Panc1 (cell line): ENCODE results near the gene DYRK3.

ENCODE experiments used
- POLR2AphosphoS5 ChIP-seq: IDR thresholded peaks from 2 replicates; pipeline ENCODE4 v1.6.1; 2012; ENCODE audit warnings: mild to moderate bottlenecking, low read depth, low read length, moderate library complexity
- TF ChIP-seq, protein P1 (sequence below): fragments of 450-650 bp; IDR thresholded peaks from 2 replicates; pipeline ENCODE4 v1.5.1; 2017; ENCODE audit warnings: mild to moderate bottlenecking
- TF ChIP-seq, protein P2 (sequence below), 2 experiments: IDR thresholded peaks; 2 replicates each; pipeline ENCODE4 v1.6.1; 2011 to 2012; ENCODE audit warnings: low read depth in 2 of 2, control low read depth in 1 of 2, low read length in 1 of 2, mild to moderate bottlenecking in 1 of 2, moderate library complexity in 1 of 2; ENCODE audit not compliant: insufficient read depth in 1 of 2

DNA sequence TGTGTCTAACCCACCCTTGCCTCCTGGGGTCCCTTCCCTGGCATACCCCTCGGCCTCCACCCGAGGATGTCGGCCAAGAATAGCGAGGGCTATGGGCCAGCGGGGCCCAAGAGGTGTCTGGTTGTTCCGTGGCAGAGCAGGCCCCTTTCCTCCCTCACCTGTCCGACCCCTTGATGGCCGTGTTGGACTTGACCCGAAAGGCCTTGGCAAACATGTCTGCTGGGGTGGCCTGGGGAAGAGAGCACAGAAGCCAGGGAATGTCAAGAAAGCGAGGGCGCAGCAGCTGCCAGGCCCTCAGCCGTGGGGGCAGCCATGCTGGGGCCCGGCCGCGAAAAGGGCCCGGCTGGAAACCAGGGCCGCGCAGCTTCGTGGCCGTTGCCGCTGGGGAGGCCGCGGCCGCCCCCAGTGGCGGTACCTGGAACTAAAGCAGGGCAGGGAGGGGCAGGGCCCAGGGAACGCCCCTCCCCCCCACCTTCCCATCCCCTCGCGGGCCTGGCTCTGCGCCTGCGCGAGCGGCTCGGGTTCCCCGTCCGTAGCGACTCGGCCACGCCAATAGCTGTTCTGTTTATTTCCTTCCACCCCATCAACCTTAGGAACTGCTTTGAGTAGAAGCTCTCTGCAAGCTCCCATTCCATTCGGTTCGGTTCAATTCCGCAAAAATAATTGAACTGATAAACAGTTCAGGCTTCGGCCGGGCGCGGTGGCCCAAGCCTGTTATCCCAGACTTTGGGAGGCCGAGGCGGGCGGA, 23.0 kb upstream of the DYRK3 start, which contains the start of gene EIF2D:
- TF ChIP-seq, protein P1, sequence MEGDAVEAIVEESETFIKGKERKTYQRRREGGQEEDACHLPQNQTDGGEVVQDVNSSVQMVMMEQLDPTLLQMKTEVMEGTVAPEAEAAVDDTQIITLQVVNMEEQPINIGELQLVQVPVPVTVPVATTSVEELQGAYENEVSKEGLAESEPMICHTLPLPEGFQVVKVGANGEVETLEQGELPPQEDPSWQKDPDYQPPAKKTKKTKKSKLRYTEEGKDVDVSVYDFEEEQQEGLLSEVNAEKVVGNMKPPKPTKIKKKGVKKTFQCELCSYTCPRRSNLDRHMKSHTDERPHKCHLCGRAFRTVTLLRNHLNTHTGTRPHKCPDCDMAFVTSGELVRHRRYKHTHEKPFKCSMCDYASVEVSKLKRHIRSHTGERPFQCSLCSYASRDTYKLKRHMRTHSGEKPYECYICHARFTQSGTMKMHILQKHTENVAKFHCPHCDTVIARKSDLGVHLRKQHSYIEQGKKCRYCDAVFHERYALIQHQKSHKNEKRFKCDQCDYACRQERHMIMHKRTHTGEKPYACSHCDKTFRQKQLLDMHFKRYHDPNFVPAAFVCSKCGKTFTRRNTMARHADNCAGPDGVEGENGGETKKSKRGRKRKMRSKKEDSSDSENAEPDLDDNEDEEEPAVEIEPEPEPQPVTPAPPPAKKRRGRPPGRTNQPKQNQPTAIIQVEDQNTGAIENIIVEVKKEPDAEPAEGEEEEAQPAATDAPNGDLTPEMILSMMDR, result peak; percentile 99
- TF ChIP-seq, protein P2, sequence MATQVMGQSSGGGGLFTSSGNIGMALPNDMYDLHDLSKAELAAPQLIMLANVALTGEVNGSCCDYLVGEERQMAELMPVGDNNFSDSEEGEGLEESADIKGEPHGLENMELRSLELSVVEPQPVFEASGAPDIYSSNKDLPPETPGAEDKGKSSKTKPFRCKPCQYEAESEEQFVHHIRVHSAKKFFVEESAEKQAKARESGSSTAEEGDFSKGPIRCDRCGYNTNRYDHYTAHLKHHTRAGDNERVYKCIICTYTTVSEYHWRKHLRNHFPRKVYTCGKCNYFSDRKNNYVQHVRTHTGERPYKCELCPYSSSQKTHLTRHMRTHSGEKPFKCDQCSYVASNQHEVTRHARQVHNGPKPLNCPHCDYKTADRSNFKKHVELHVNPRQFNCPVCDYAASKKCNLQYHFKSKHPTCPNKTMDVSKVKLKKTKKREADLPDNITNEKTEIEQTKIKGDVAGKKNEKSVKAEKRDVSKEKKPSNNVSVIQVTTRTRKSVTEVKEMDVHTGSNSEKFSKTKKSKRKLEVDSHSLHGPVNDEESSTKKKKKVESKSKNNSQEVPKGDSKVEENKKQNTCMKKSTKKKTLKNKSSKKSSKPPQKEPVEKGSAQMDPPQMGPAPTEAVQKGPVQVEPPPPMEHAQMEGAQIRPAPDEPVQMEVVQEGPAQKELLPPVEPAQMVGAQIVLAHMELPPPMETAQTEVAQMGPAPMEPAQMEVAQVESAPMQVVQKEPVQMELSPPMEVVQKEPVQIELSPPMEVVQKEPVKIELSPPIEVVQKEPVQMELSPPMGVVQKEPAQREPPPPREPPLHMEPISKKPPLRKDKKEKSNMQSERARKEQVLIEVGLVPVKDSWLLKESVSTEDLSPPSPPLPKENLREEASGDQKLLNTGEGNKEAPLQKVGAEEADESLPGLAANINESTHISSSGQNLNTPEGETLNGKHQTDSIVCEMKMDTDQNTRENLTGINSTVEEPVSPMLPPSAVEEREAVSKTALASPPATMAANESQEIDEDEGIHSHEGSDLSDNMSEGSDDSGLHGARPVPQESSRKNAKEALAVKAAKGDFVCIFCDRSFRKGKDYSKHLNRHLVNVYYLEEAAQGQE (IDR thresholded peaks at IDR 0.05; ENCODE audit: insufficient read depth in 1 of 2, low read depth in 2 of 2, low read length in 1 of 2), result peak in 1 of 2 experiments; percentile 70; a peak in 1 of 4 replicates
- TF ChIP-seq POLR2AphosphoS5, result peak; percentile 93
